ENCODE data around the gene UNC13B.
A peak's percentile ranks its signal among the peaks of the same experiment; 100 is the strongest.
"Not testable (repeated sequence)": the region's sequence is repeated elsewhere in the genome, so short reads cannot be mapped to it uniquely, and the experiment has no call there.

Gene UNC13B

DNA sequence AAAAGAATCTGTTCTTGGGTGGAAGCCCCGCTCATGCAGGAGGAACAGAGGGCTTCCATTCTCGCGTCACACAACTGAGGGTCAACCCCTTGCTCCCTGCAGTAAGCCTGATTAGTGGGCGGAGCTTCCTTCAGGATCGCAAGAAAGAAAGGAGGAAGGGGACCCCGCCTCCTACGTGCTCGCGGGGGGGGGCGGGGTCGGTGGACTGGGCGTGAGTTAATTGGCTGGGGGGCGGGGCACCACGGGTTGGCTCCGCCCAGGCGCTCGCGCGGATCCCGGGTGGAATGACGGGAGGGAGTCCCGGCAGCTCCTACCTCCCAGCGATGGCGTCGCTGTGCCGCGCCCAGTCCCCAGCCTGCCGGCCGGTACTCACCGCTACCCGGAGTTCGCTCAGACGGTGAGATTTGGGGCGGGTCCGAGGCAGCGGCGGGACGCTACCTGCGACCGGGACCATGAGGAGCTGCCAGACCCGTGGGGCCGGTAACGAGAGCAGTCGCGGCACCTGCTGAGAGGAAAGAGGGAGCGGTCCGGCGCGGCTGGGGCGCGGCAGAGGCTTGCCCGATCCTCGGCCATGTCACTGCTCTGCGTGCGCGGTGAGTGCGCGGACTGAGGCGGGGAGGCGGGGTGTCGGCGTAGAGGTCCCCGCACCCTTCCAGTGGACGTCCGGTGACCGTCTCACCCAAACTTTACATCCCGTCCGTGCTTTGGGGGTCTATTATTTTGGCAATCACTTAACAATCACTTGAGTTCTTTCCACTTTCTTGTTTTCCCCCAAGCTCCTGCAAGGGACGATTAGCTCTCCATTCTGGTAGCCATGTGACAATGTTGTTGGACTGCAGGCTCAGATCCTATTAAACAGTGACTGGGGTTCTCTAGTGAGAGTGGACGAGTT, at the start of gene UNC13B:
TSS of gene UNC13B (plus strand) at position 297 of the 892 bp plus-strand sequence. CDS start at position 572, 275 bp downstream.
- DNase-seq = peak; percentile 99

- no peak for DNase-seq
Observed at GRCh38 chr9:35112257-35113020, 49.4 kb upstream of the UNC13B start.

GRCh38 chr9:35114113-35114839, 47.5 kb upstream of the UNC13B start:
- peak; percentile 87 for DNase-seq

DNA sequence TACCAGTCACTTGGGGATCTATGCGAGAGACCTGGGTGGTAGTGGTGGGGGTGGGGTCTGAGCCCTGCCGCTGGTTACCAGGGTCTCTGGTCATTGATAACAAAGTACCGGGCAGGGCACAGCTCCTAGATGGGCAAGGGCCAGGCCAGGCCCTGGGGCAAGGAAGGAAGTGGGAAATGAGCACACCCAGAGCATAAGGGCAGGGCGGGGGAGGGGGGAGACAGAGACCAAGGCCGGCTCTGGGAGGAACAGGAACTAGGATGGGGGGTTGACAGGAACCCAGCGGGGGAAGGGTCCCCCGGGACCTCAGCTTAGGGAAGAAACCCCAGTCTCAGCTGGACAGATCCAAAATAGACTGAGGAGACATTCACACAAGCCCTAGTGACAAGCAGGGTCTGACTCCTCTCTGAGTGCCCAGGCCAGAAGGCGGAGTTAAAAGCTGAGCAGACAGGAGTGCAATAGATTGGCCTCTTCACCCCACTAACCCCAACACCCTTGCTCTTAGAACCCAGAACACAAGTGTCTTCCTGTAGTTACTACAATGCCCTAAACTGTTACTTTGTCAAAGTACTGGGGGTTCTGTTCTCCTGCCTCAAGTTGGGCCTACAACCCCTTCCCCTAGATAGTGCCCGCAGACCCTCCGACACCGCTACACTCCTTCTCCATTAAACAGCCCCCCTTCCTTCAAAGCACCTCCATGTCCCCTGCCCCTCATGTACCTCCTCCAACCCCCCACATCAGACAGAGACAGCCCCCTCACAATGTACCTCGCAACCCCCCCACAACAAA, 46.8 kb upstream of the UNC13B start:
- DNase-seq = peak; percentile 22

GRCh38 chr9:35115680-35116538, 45.9 kb upstream of the UNC13B start, which contains the start of gene ATOSB:
Gene ATOSB (minus strand): TSS chr9:35115862. CDS start chr9:35108274, 7,588 bp downstream.
- DNase-seq = peak; percentile 99

- no peak for DNase-seq
Observed at GRCh38 chr9:35116539-35116897, 45.3 kb upstream of the UNC13B start.

DNA sequence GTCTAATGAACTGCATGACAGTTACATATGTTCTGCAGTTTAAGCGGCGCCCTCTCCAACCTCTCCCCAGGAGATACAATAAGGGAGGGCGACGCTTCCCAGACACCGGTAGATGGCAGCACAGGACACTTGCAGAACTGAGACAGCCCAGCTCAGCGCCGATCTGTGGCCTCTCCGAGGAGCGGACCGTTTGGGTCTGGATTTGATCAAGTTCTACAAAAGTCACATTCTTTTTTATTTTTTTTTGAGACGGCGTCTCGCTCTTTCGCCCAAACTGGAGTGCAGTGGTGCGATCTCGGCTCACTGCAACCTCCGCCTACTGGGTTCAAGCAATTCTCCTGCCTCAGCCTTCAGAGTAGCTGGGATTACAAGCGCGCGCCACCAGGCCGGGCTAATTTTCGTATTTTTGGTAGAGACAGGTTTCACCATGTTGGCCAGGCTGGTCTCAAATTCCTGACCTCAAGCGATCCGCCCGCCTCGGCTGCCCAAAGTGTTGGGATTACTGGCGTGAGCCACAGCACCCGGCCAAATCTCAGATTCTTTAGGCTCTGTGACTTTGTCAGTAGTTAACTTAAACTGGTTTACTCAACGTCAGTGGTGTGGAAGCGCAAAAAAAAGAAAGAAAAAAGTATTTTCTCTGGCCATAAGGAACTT, 44.8 kb upstream of the UNC13B start:
- peak; percentile 92 for DNase-seq

GRCh38 chr9:35134920-35135319, 26.9 kb upstream of the UNC13B start:
- no peak for DNase-seq

GRCh38 chr9:35135988-35136387, 25.8 kb upstream of the UNC13B start:
- no peak for DNase-seq

DNA sequence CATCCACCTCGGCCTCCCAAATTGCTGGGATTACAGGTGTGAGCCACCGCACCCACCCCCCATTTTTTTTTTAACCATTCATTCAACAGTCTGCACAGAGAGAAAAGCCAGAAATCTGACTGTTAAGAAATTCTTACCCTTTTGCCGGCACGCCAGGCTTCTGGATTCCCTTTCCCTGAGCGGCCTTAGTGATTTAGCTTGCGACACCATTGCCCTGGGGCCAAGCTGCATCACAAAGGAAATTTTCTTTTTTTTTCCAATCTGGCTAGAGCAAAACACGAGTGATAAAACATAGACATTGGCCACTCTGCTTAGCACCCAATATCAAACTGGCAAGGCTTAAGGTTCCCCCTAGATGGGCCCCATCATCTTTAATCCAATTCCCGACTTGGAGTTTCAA, 24.9 kb upstream of the UNC13B start:
- DNase-seq = no peak

DNA sequence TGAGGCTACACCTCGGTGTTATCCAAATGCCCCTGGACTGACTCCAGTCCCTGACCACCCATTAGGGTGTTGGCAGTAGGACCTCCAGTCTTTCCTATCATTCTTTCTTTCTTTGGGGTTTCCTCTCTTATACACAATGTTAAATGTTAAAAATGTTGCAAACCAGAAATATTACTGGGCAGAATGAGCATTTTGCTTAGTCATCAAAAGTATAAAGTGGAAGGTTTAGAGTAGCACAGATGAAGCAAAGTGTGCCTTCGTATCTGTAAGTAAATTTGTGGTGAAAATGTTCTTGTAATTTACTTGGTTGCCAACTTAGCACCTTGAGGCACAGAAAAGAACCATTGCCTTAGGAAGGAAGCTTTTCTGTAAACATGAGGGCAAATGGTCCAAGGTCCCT, 21.7 kb upstream of the UNC13B start:
- no peak for DNase-seq

- DNase-seq = no peak
Observed at GRCh38 chr9:35142037-35142436, 19.8 kb upstream of the UNC13B start.

DNA sequence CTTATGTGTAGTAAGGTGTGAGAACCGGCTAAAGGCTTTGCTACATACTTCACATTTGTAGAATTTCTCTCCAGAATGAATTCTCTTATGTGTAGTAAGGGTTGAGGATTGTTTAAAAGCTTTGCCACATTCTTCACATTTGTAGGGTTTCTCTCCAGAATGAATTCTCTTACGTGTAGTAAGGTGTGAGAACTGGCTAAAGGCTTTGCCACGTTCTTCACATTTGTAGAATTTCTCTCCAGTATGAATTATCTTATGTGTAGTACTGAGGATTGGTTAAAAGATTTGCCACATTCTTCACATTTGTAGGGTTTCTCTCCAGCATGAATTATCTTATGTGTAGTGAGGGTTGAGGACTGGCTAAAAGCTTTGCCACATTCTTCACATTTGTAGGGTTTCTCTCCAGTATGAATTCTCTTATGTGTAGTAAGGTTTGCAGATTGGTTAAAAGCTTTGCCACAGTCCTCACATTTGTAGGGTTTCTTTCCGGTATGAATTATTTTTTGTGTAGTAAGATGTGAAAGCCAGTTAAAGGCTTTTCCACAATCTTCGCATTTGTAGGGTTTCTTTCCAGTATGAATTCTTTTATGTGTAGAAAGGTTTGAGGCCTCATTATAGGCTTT, 13.8 kb upstream of the UNC13B start:
- DNase-seq = not testable (repeated sequence)

DNA sequence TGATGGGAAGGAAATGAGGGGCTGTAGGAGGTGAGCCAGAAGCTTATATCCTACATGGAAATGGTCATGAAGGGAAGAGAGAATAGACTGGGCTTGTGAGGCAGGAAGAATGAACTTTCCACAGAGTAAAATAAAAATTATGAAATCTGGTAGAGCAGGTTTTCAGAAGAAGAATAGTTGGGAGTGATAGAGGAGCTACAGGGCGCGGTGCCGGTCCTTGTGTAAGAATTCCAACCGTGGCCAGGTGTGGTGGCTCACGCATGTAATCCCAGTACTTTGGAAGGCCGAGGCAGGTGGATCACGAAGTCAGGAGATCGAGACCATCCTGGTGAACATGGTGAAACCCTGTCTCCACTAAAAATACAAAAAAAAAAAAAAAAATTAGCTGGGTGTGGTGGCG, 8.9 kb upstream of the UNC13B start:
- no peak for DNase-seq

DNA sequence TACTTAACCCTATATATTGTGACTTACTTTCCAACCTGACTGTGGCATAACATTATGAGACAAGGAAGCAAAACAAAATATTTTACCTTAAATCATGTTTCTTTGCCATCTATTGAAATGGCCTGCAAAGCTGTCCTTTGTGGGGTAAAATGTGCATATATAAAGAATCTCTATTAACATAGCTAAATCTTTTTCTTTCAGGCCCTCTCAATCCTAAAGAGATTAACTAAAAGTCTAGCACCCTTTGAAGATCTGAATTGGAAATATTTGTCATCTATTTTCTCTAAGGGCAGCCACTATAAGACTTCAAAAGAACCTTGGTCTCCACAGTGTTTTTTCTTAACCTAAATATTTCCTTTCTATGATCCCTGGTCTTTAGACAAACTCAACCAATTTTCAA, 5.0 kb upstream of the UNC13B start:
- DNase-seq = no peak

DNA sequence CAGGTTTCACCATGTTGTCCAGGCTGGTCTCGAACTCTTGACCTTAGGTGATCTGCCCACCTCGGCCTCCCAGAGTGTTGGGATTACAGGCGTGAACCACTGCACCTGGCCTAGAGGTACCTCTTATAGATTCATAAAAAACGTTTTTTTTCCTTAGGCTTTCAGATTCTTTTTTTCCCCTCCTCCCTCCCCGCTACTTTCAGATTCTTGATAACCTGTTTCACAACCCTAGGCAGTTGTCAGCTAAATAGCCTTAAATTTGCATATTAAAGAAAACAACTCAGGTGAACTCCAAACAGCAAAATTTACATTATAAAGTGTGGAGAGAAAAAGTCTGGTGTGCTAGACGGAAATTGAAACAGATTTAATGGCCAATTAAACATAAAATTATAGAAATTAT, 4.0 kb upstream of the UNC13B start:
- DNase-seq = not testable (repeated sequence)

DNA sequence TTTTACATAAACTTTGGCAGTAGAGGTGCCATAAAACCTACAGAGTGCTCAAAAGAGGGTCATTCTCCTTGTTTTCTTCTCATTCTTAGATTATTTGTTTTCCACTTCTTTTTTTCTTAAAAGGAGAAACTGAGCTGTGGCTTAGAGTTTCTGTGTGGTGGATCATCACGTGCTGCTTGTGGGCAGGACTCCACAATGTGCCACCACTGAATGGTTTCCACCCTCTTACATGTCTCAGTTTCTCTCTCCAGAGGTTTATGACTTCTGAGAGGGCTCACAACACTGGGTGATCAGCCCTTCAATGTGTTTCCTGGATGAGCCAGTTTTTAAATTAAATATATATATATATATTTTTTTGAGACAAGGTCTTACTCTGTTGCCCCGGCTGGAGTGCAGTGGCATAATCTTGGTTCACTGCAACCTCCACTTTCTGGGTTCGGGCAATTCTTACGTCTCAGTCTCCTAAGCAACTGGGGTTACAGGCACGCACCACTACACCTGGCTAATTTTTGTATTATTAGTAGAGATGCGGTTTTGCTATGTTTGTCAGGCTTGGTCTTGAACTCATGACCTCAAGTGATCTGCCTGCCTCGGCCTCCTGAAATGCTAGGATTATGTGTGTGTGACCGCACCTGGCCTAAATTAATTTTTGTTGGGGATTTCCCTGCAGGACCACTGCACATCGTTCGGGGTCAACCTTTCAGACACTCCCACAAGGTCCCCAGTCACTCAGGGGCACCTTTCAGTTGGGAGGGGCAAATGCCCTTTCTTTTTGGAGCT, 3.1 kb upstream of the UNC13B start:
- no peak for DNase-seq

- no peak for DNase-seq
Observed at GRCh38 chr9:35162605-35163315, 951 bp downstream of the UNC13B start.

GRCh38 chr9:35163413-35163812, 1.6 kb downstream of the UNC13B start:
- no peak for DNase-seq
